Measurements from ENCODE around the gene RFC2.

GRCh38 chr7:74221713-74222112 lies 32.5 kb downstream of the RFC2 start:
- no peak for TF ChIP-seq MAZ (IDR thresholded peaks at IDR 0.05; ENCODE audit: borderline replicate concordance, low read depth, low read length)
- no peak for TF ChIP-seq PBX3 (IDR thresholded peaks at IDR 0.05)
- TF ChIP-seq, protein P1, sequence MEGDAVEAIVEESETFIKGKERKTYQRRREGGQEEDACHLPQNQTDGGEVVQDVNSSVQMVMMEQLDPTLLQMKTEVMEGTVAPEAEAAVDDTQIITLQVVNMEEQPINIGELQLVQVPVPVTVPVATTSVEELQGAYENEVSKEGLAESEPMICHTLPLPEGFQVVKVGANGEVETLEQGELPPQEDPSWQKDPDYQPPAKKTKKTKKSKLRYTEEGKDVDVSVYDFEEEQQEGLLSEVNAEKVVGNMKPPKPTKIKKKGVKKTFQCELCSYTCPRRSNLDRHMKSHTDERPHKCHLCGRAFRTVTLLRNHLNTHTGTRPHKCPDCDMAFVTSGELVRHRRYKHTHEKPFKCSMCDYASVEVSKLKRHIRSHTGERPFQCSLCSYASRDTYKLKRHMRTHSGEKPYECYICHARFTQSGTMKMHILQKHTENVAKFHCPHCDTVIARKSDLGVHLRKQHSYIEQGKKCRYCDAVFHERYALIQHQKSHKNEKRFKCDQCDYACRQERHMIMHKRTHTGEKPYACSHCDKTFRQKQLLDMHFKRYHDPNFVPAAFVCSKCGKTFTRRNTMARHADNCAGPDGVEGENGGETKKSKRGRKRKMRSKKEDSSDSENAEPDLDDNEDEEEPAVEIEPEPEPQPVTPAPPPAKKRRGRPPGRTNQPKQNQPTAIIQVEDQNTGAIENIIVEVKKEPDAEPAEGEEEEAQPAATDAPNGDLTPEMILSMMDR (IDR thresholded peaks at IDR 0.05) = no peak
- TF ChIP-seq BHLHE40 (IDR thresholded peaks at IDR 0.05; ENCODE audit: low read depth, low read length) = no peak
- TF ChIP-seq POLR2A (IDR thresholded peaks at IDR 0.05; ENCODE audit: low read length) = no peak
- TF ChIP-seq, protein P2, sequence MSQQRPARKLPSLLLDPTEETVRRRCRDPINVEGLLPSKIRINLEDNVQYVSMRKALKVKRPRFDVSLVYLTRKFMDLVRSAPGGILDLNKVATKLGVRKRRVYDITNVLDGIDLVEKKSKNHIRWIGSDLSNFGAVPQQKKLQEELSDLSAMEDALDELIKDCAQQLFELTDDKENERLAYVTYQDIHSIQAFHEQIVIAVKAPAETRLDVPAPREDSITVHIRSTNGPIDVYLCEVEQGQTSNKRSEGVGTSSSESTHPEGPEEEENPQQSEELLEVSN (IDR thresholded peaks at IDR 0.05; ENCODE audit: borderline replicate concordance, low read depth) = no peak
- TF ChIP-seq RFX5 (IDR thresholded peaks at IDR 0.05) = no peak
- no peak for TF ChIP-seq CBX8 (IDR thresholded peaks at IDR 0.05)
- no peak for TF ChIP-seq TP53 (CRISPR knock-in tag; IDR thresholded peaks at IDR 0.05)
- TF ChIP-seq POLR2AphosphoS2 (conservative IDR thresholded peaks at IDR 0.05; ENCODE audit: low read length) = no peak
